Measurements from ENCODE around the gene SHROOM1. TPM values are rescaled to one million over a fixed set of nuclear protein-coding genes. Genes with fewer than 3 reads are reported as not detected.

Gene SHROOM1
- total and polyA plus RNA-seq, 9 of the 15 experiments (the other 6 are each of a cell fraction or from before 2014, with no cell fraction given) = 0.44 to 26.5 (median 11.9) TPM

DNA sequence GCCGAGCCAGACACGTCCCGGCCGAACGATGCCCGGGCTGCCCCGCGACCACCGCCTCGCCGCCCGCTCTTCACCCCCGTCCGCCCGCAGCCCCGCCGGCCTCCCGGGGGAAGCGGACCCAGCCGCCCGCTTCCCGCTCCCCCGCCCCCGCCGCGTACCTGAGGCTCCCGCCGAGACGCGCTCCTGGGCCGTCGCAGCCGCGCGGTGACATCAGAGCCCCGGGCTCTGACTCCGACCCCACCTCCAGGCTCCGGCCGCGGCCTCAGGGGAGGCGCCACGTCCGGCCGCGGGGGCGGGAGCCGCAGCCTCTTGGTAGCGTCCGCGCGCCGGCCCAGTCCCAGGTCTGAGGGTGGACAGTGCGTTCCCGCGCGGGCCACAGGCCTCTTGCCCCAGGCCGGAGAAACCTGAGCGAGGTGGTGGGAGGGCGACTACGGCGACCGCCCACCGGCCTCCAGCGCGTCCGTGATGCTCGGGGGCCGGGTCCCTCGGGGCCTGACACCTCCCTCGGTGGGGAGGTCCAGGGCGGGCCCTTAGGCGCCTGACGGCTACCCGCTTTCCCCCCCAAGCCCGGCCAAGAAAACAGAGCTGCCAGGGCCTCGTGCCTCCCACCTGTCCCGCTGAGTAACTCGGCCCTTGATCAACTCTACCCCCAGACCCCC is at the start of gene SHROOM1 (continued):
- peak; percentile 95 for TF ChIP-seq ZFX (CRISPR knock-in tag; IDR thresholded peaks at IDR 0.05)
- peak; percentile 58; the same call in 1 of the 2 replicates for TF ChIP-seq FOXP1 (CRISPR knock-in tag; IDR thresholded peaks at IDR 0.05)
- TF ChIP-seq ETV5 (CRISPR knock-in tag; IDR thresholded peaks at IDR 0.05; ENCODE audit: low read depth) = no peak; the same call in 1 of the 2 replicates
- no peak for TF ChIP-seq DNMT1 (IDR thresholded peaks at IDR 0.05)
- TF ChIP-seq ZNF316 (IDR thresholded peaks at IDR 0.05) = no peak
- TF ChIP-seq HNRNPK (IDR thresholded peaks at IDR 0.05; ENCODE audit: low read depth, low read length, poor library complexity, severe bottlenecking) = no peak
- TF ChIP-seq TSC22D4 (tag; IDR thresholded peaks at IDR 0.05) = no peak
- no peak for TF ChIP-seq NFIX (CRISPR knock-in tag; IDR thresholded peaks at IDR 0.05; ENCODE audit: low read depth)
- TF ChIP-seq, protein P1, sequence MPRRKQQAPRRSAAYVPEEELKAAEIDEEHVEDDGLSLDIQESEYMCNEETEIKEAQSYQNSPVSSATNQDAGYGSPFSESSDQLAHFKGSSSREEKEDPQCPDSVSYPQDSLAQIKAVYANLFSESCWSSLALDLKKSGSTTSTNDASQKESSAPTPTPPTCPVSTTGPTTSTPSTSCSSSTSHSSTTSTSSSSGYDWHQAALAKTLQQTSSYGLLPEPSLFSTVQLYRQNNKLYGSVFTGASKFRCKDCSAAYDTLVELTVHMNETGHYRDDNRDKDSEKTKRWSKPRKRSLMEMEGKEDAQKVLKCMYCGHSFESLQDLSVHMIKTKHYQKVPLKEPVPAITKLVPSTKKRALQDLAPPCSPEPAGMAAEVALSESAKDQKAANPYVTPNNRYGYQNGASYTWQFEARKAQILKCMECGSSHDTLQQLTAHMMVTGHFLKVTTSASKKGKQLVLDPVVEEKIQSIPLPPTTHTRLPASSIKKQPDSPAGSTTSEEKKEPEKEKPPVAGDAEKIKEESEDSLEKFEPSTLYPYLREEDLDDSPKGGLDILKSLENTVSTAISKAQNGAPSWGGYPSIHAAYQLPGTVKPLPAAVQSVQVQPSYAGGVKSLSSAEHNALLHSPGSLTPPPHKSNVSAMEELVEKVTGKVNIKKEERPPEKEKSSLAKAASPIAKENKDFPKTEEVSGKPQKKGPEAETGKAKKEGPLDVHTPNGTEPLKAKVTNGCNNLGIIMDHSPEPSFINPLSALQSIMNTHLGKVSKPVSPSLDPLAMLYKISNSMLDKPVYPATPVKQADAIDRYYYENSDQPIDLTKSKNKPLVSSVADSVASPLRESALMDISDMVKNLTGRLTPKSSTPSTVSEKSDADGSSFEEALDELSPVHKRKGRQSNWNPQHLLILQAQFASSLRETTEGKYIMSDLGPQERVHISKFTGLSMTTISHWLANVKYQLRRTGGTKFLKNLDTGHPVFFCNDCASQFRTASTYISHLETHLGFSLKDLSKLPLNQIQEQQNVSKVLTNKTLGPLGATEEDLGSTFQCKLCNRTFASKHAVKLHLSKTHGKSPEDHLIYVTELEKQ (CRISPR knock-in tag; IDR thresholded peaks at IDR 0.05) = no peak
- no peak for TF ChIP-seq CHD4 (IDR thresholded peaks at IDR 0.05; ENCODE audit: insufficient read depth, insufficient replicate concordance, low read depth, low read length, poor library complexity, severe bottlenecking)
- TF ChIP-seq MCM7 (IDR thresholded peaks at IDR 0.05) = no peak
- TF ChIP-seq KAT2B (IDR thresholded peaks at IDR 0.05; ENCODE audit: low read depth, low read length) = no peak
- no peak for TF ChIP-seq MCM3 (IDR thresholded peaks at IDR 0.05)
- no peak for TF ChIP-seq NKRF (IDR thresholded peaks at IDR 0.05; ENCODE audit: borderline replicate concordance)
- 0 out of 2 replicates have a peak, but pooled peaks have one; percentile 15 for TF ChIP-seq IRF9 (tag; IDR thresholded peaks at IDR 0.05)
- TF ChIP-seq, protein P2, sequence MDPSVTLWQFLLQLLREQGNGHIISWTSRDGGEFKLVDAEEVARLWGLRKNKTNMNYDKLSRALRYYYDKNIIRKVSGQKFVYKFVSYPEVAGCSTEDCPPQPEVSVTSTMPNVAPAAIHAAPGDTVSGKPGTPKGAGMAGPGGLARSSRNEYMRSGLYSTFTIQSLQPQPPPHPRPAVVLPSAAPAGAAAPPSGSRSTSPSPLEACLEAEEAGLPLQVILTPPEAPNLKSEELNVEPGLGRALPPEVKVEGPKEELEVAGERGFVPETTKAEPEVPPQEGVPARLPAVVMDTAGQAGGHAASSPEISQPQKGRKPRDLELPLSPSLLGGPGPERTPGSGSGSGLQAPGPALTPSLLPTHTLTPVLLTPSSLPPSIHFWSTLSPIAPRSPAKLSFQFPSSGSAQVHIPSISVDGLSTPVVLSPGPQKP (CRISPR knock-in tag; IDR thresholded peaks at IDR 0.05) = no peak
- no peak for TF ChIP-seq ZNF764 (CRISPR knock-in tag; IDR thresholded peaks at IDR 0.05; ENCODE audit: low read depth)
- TF ChIP-seq ZNF644 (tag; IDR thresholded peaks at IDR 0.05; ENCODE audit: low read depth) = no peak
- TF ChIP-seq, protein P3, sequence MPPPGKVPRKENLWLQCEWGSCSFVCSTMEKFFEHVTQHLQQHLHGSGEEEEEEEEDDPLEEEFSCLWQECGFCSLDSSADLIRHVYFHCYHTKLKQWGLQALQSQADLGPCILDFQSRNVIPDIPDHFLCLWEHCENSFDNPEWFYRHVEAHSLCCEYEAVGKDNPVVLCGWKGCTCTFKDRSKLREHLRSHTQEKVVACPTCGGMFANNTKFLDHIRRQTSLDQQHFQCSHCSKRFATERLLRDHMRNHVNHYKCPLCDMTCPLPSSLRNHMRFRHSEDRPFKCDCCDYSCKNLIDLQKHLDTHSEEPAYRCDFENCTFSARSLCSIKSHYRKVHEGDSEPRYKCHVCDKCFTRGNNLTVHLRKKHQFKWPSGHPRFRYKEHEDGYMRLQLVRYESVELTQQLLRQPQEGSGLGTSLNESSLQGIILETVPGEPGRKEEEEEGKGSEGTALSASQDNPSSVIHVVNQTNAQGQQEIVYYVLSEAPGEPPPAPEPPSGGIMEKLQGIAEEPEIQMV (tag; conservative IDR thresholded peaks at IDR 0.05; ENCODE audit: low read depth) = peak; percentile 74

Data from K562 (cell line).